Ishikawa (cell line): ENCODE measurements around the gene PLCH1.
A peak's percentile ranks its signal among the peaks of the same experiment; 100 is the strongest.

Source experiments
- CEBPB ChIP-seq: IDR thresholded peaks from 2 replicates; pipeline ENCODE4 v1.6.1; 2012
- CREB1 ChIP-seq: IDR thresholded peaks from 2 replicates; pipeline ENCODE4 v1.6.1; 2012; ENCODE audit warnings: low read depth
- EGR1 ChIP-seq: IDR thresholded peaks from 2 replicates; pipeline ENCODE4 v1.6.1; 2012
- EP300 ChIP-seq: IDR thresholded peaks from 2 replicates; pipeline ENCODE4 v1.6.1; 2012; ENCODE audit warnings: borderline replicate concordance
- FOXM1 ChIP-seq: IDR thresholded peaks from 2 replicates; pipeline ENCODE4 v1.6.1; 2012; ENCODE audit warnings: low read depth, borderline replicate concordance
- NFIC ChIP-seq: IDR thresholded peaks from 2 replicates; pipeline ENCODE4 v1.6.1; 2012
- RAD21 ChIP-seq: IDR thresholded peaks from 2 replicates; pipeline ENCODE4 v1.6.1; 2012; ENCODE audit warnings: low read depth
- TAF1 ChIP-seq: IDR thresholded peaks from 2 replicates; pipeline ENCODE4 v1.6.1; 2012; ENCODE audit warnings: low read depth, mild to moderate bottlenecking
- TCF12 ChIP-seq: IDR thresholded peaks from 2 replicates; pipeline ENCODE4 v1.6.1; 2012; ENCODE audit warnings: low read depth
- TEAD4 ChIP-seq: IDR thresholded peaks from 2 replicates; pipeline ENCODE4 v1.6.1; 2012
- USF1 ChIP-seq: IDR thresholded peaks from 2 replicates; pipeline ENCODE4 v1.6.1; 2012
- YY1 ChIP-seq: IDR thresholded peaks from 2 replicates; pipeline ENCODE4 v1.6.1; 2012; ENCODE audit warnings: low read depth
- ZBTB7A ChIP-seq: IDR thresholded peaks from 2 replicates; pipeline ENCODE4 v1.6.1; 2012; ENCODE audit warnings: low read depth
- TF ChIP-seq, protein P1 (sequence below): IDR thresholded peaks from 2 replicates; pipeline ENCODE4 v1.6.1; 2012; ENCODE audit warnings: low read depth, mild to moderate bottlenecking
- TF ChIP-seq, protein P2 (sequence below): IDR thresholded peaks from 2 replicates; pipeline ENCODE4 v1.6.1; 2012

The PLCH1 gene

DNA sequence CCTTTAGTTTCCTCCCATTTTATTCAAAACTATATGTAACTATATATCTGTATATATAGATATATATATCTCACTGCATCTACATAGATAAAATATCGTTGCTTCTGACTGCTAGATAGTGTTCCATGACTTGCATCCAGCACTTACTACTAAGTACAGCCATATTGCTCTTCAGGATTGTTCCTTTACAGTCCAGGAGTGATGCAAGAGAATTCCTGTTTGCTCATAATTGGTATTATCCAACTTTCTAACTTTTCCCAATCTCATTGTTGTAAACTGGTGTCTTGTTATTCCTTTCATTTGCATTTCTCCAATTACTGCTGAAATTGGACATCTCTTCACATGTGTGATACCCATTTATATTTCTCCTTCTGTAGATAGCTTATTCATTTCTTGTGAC, 351.6 kb downstream of the PLCH1 start:
- no peak for TF ChIP-seq USF1
- no peak for TF ChIP-seq ZBTB7A
- TF ChIP-seq NFIC, result no peak
- TF ChIP-seq, protein P1, sequence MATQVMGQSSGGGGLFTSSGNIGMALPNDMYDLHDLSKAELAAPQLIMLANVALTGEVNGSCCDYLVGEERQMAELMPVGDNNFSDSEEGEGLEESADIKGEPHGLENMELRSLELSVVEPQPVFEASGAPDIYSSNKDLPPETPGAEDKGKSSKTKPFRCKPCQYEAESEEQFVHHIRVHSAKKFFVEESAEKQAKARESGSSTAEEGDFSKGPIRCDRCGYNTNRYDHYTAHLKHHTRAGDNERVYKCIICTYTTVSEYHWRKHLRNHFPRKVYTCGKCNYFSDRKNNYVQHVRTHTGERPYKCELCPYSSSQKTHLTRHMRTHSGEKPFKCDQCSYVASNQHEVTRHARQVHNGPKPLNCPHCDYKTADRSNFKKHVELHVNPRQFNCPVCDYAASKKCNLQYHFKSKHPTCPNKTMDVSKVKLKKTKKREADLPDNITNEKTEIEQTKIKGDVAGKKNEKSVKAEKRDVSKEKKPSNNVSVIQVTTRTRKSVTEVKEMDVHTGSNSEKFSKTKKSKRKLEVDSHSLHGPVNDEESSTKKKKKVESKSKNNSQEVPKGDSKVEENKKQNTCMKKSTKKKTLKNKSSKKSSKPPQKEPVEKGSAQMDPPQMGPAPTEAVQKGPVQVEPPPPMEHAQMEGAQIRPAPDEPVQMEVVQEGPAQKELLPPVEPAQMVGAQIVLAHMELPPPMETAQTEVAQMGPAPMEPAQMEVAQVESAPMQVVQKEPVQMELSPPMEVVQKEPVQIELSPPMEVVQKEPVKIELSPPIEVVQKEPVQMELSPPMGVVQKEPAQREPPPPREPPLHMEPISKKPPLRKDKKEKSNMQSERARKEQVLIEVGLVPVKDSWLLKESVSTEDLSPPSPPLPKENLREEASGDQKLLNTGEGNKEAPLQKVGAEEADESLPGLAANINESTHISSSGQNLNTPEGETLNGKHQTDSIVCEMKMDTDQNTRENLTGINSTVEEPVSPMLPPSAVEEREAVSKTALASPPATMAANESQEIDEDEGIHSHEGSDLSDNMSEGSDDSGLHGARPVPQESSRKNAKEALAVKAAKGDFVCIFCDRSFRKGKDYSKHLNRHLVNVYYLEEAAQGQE, result no peak
- TF ChIP-seq EGR1, result no peak
- TF ChIP-seq TCF12, result no peak
- TF ChIP-seq RAD21, result no peak
- TF ChIP-seq, protein P2, sequence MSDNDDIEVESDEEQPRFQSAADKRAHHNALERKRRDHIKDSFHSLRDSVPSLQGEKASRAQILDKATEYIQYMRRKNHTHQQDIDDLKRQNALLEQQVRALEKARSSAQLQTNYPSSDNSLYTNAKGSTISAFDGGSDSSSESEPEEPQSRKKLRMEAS, result no peak
- TF ChIP-seq CEBPB, result no peak

DNA sequence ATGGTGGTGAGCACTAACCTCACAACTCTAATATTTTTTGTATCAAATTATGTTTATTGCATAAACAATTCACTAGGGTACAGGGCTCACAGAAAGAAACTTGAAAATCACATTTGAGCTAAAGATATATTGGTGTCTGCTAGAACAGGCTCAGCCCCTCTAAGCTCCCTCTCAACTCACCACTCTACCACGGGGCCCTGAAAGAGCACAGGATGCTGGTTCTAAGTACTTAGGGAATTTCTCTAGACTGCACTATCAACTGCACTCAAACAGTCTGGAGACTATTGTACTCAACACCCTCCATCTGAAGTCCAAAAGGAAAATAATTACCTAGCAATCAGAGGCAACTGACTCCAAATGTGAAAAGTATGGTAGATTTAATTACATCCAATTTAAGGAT, 352.7 kb downstream of the PLCH1 start:
- TF ChIP-seq, protein P1, result no peak
- TF ChIP-seq ZBTB7A, result no peak
- TF ChIP-seq EP300, result no peak

GRCh38 chr3:155391551-155391958, 353.3 kb downstream of the PLCH1 start:
- TF ChIP-seq YY1 (no peak), TEAD4 (peak; percentile 64), EP300 (peak; percentile 38; the same call in 1 of the 2 replicates), TCF12 (peak; percentile 53; the same call in 1 of the 2 replicates), NFIC (peak; percentile 46; the same call in 1 of the 2 replicates), CEBPB (no peak)

DNA sequence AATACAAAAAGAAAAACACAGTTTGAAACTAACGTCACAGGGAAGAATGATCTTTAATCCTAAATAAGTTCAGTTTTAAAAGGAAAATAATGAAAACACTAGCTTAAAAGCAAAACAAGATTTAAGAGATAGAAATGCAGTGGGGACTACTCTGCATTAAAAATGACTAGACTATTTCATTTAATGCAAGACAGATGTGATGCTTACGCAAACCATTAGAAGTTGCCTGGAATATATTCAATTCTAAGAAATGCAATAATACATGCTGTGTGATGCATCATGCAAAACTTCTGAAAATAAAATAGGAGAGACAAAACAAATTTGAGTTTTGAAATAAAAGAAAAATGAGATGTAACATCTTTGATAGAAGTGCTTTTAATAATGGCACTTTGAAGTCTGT, 353.8 kb downstream of the PLCH1 start:
- TF ChIP-seq YY1, result no peak
- TF ChIP-seq FOXM1, result no peak
- TF ChIP-seq TCF12, result no peak
- TF ChIP-seq TEAD4, result no peak
- no peak for TF ChIP-seq ZBTB7A
- TF ChIP-seq, protein P1, result no peak
- no peak for TF ChIP-seq TAF1
- TF ChIP-seq NFIC, result no peak
- TF ChIP-seq EGR1, result no peak
- TF ChIP-seq RAD21, result no peak
- TF ChIP-seq CREB1, result no peak

DNA sequence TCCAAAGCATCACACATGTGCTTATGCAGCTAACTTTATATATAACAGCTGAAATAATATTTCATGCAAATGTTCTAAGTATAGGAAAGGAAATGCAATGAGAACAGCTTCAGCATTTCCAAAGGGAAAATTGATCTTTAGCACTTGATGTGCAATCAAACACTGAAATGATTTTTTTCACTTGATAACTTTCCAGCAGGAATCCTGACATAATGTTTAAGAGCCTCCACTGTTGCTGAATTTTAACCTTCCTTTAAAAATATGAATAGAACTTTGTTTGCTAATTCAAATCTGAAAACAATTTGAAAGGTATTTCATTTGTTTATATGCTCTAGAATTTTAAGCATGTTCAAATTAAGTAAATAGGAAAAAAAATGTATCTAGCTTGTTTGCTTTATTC, 354.5 kb downstream of the PLCH1 start:
- no peak for TF ChIP-seq TEAD4
- TF ChIP-seq, protein P1, result no peak
- no peak for TF ChIP-seq EGR1
- TF ChIP-seq TCF12, result no peak
- TF ChIP-seq, protein P2, result no peak
- no peak for TF ChIP-seq USF1
- no peak for TF ChIP-seq RAD21
- TF ChIP-seq YY1, result no peak
- TF ChIP-seq FOXM1, result no peak
